GM21619 (cell line): ENCODE data around the gene MDH2.
A peak's percentile ranks its signal among the peaks of the same experiment; 100 is the strongest.
"Not testable (repeated sequence)": the region's sequence is repeated elsewhere in the genome, so short reads cannot be mapped to it uniquely, and the experiment has no call there.

ENCODE experiments used
- ATAC-seq: cut with Tn5 transposase; IDR thresholded peaks from one replicate; pipeline ENCODE4 v1.9.1; 2021; ENCODE audit not compliant: unreplicated experiment

Gene MDH2

GRCh38 chr7:76047305-76047810 is 548 bp upstream of the MDH2 start:
- ATAC-seq: peak; percentile 4

- no peak for ATAC-seq
Observed at GRCh38 chr7:76048668-76048988, 722 bp downstream of the MDH2 start.

GRCh38 chr7:76049295-76049694 is 1.4 kb downstream of the MDH2 start:
- no peak for ATAC-seq

GRCh38 chr7:76050545-76050944 is 2.6 kb downstream of the MDH2 start:
- no peak for ATAC-seq

GRCh38 chr7:76051840-76052239 is 3.9 kb downstream of the MDH2 start:
- ATAC-seq: no peak

- not testable (repeated sequence) for ATAC-seq
Observed at GRCh38 chr7:76052681-76053080, 4.8 kb downstream of the MDH2 start.

- ATAC-seq: no peak
Observed at GRCh38 chr7:76053461-76053860, 5.6 kb downstream of the MDH2 start.

GRCh38 chr7:76054123-76055120 is 6.5 kb downstream of the MDH2 start:
- no peak for ATAC-seq

GRCh38 chr7:76056241-76056640 is 8.3 kb downstream of the MDH2 start:
- no peak for ATAC-seq

GRCh38 chr7:76057103-76057812 is 9.4 kb downstream of the MDH2 start:
- ATAC-seq: no peak

- no peak for ATAC-seq
Observed at GRCh38 chr7:76057813-76058145, 9.9 kb downstream of the MDH2 start.

GRCh38 chr7:76058745-76059144 is 10.8 kb downstream of the MDH2 start:
- not testable (repeated sequence) for ATAC-seq

GRCh38 chr7:76060842-76061241 is 12.9 kb downstream of the MDH2 start:
- no peak for ATAC-seq

GRCh38 chr7:76062254-76062653 is 14.3 kb downstream of the MDH2 start:
- ATAC-seq: no peak

GRCh38 chr7:76063114-76063513 is 15.2 kb downstream of the MDH2 start:
- no peak for ATAC-seq

GRCh38 chr7:76063525-76063924 is 15.6 kb downstream of the MDH2 start:
- no peak for ATAC-seq

- ATAC-seq: no peak
Observed at GRCh38 chr7:76064208-76064970, 16.5 kb downstream of the MDH2 start.

GRCh38 chr7:76065016-76065612 is 17.2 kb downstream of the MDH2 start:
- no peak for ATAC-seq

GRCh38 chr7:76066716-76067503 is 19.0 kb downstream of the MDH2 start:
- ATAC-seq: no peak

- no peak for ATAC-seq
Observed at GRCh38 chr7:76069238-76069638, 21.3 kb downstream of the MDH2 start.
